ENCODE results near the gene ADGRG1.

The ADGRG1 gene

DNA sequence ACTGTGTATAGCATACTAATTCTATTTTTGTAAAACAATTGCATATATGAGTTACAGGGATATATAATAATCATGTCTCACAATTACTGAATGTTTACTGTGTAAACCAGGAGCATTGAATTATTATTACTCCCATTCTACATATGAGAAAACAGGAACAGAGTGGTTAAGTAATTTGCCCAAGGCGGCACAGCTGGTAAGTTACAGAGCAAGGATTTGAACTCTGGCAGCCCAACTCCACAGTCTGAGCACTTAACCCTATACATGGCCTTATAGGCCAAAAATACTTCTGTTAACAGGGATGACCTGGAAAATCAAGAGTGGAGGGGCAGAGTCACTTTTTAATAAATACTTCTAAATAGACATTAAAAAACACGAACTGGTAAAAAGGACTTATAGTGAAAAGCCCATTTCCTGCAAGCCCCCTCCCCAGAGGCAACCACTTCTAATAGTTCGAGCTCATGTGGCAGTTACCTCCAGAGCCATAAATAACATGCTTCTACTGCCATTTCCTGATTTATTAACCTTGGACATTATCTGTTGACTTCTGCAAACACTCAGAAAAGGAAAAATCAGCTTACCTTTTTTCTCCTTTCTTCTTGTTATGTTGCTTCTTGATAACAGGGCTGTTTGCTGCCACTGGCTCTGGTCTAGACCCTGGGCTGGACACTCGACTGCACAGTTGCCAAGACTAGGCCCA is 22.1 kb upstream of the ADGRG1 start:
- DNase-seq = peak; percentile 79

DNA sequence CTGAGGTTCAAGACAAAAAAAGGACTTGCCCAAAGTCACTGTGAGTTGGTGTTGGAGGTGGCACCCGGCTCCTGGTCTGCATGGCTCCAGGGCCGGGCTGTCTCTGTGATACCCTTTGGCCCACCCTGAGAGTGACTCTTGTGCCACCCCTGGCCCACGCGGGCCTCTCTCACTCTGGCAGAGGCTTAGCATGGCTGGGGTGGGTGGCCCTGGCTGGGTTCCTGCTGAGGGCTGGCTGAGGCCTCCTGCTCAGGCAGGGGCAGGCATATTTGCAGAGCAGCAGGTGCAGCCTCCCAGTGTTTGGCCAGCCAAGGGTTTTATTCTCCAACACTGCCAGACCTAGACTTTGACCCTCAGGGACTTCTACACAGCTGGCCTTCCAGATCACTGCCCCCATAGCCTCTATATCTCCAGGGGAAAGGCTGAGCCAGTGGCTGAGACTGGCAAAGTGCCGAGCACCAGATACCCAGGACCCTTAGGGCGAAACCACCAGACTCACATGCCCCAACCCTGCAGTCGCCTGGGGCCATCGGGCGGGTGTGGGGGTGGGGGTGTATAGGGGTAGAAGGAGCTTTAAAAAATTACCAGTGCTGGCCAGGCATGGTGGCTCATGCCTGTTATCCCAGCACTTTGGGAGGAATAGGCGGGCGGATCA is 21.5 kb upstream of the ADGRG1 start:
- peak; percentile 97 for DNase-seq

DNA sequence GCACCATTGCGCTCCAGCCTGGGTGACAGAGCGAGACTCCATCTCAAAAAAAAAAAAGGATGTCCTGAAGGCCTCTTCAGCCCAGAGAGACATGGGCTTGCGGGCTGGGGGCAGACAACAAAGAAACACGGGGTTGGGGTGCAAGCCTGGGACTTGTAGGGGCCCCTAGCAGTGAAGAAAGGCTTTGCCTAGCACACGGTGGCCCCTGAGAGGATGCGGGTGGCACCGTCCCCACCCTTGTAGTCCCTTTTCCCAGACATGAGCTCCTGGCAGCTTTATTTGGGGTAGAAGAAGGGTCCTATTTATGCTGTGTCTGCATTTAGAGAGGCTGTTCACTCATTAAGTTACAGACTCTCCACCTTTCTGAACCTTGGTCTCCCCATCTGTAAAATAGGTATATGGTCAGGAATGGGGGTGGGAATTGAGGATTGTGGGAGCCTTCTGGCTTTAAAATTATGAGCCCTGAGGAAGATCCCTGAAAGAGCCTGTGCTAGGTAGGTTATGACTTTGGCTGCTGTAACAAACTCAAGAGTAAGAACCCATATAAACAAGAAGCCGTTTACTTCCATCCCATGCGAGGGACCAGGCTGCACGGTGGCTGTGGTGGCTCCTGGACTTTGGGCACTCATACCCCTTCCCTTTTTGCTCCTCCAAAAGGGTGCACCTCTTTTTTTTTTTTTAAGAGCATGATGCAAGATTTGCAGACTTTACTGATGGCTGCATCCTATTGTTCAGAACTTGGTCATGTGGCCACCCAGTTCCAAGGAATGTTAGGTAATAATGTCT is 20.6 kb upstream of the ADGRG1 start:
- DNase-seq = peak; percentile 47

DNA sequence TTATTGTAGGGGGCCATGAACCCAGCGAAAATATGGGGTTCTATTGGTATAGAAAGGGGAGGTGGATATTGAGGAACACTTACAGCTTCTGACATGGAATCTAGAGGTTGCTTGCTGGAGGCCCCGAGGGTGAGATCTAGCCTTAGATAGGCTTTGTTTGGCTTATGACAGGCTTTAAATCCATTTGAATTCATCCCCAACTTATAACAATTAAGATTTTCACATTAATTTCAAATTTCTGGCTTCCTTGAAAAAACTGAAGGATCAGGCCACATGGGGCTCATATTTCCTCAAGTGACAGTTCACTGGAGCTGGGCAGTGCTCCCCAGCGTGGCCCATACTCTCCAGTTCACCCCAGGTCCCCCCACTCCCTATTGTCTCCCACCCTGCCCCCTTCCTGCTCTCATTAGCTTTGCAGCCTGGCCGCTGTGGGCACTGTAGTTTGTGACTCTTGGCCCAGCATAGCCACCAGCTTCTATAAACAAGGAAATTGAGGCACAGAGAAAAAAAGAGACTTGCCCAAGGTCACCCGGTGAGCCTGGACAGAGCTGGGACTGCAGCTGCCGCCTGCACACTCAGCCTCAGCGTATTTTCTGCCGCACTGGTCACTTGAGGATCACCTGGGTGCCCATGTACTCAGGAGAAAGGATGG is 19.8 kb upstream of the ADGRG1 start:
- no peak for DNase-seq

DNA sequence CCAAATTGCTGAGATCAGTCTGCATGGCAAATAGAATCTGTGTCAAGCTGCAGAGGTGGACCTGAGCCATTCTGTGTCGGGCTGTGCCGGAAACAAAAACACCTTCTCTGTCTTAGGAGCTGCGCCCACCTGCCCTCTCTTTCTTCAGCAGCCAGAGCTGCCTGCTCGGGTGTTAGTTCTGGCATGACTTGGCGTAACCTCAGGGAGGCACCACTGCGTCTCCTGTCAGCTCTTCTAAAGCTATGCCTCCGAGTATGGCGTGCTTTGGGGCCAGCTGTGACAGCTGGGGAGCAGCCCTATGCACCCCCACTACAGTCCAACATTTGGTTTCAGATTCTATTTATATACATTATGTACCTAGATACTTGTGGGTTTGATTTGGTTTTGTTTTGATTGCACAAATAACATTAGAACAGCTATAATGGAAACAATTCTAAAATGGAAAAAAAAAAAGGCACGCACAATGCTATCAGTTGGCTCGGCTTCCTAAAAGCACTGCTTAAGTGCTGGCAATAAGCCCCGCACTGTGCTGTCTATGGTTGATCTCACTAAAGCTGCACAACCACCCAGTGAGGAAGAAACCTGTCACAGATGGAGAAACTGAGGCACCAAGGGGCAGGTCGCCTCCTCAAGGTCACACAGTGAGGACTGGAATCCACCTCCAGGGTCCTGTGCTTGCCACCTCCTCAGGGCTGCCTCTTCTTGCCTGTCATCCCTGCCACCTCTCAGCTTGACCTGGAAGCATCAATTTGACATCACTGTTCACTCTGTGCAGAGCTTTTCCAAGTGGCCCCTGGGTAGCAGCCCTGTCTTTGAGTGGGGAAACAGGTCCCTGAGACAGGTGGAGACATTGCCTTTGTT is 18.7 kb upstream of the ADGRG1 start:
- DNase-seq = peak; percentile 49

DNA sequence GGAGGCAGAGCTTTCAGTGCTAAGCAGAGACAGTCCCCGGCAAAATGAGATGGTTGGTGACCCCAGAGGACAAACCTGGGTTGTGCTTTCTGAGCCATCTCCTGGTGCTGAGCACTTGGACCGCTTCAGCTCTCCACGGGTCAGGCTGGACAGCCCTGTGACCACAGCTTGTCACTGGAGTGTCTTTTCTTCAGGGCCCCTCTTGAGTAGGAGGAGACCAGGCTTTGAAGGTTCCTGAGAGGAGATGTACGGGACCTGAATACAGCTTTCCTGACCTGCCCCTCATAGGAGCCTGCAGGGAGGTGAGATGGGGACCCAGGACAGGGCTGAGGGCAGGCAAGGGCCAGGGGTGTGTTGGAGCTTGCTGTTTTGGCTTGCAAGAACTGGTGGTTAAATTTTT is 17.8 kb upstream of the ADGRG1 start:
- DNase-seq = peak; percentile 49

DNA sequence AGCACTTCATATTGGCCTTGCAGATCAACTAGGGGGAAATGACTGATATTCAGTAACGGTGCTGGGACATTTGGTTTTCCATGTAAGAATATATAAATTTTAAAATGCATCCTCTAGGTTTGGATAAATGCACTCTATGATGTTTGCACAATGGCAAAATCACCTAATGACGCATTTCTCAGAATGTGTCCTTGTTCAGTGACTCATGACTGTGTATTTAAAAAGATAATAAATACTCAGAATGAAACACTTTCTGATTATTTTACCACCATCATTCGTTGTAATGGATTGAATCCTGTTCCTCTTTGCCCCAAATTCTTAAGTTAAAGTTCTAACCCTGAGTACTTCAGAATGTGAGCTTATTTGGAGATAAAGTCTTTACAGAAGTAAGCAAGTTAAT is 17.2 kb upstream of the ADGRG1 start:
- peak; percentile 84 for DNase-seq

DNA sequence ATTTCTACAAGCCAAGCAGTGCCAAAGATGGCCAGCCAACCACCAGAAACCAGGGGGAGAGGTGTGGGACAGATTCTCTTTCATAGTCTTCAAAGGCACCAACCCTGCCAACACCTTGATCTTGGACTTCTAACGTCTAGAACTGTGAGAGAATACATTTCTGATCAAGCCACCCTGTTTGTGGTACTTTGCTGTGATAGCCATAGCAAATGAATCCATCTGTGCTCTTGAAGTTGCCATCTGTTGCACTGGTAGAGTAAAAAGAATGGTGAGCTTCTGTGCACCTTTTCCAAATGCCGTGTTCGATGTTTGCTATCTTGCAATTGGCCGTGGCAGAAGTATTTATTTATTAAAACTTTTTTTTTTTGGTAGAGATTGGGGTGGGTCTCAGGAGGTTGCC is 16.7 kb upstream of the ADGRG1 start:
- DNase-seq = no peak

DNA sequence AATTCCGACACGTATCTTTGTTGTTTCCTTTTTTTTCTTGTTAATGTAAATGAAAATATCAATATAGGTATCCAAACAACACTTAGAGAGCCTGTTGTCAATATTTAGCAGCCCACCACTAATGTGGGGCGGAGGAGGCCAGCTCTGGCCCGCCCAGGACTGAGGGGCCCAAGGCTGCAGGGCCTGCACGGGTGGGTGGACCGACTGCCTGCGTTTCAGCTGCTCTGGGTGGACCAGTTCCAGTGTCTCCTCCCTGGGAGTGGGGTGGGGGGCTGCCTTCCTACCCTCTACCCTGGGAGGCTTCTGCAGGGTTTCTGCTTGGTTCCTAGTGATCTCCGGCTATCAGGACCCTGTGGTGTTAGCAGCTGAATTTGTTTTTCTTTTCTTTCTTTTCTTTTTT is 15.9 kb upstream of the ADGRG1 start:
- DNase-seq = no peak

DNA sequence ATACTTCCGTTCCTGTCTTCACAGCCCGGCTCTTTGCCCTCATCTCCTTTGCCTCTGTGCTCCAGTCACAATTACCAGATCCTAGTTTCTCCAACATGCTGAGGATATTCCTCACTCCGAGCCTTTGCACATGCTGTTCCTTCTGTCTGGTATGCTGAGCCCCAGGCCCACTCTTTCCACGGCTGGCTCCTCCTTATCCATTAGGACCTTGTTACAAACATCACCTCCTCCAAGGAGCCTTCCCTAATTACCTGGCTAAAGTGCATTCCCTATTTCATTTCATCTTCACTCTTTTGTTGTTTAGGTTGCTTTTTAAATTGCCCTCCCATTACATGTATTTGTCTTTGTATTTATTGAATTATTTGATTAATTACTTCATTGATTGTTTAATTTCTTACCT is 14.9 kb upstream of the ADGRG1 start:
- no peak for DNase-seq

DNA sequence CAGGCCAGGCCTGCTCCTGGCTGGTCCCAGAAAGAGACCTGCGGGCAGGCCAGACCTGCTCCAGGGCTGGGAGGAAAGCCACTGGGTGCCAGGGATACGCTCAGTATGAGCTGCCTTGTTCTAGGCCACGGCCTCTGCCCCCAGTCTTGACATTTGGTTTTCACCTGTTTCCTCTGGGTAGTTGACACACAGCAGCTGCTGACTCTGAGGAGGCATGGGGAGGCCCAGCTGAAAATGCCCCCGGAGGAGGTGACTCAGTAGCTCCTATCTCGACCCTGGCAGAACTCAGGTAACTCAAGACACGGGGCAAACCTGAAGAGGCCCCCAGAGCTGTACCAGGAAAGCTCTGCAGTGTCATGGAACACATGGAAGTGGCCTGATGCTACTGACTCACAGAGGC is 13.9 kb upstream of the ADGRG1 start:
- peak; percentile 39 for DNase-seq

DNA sequence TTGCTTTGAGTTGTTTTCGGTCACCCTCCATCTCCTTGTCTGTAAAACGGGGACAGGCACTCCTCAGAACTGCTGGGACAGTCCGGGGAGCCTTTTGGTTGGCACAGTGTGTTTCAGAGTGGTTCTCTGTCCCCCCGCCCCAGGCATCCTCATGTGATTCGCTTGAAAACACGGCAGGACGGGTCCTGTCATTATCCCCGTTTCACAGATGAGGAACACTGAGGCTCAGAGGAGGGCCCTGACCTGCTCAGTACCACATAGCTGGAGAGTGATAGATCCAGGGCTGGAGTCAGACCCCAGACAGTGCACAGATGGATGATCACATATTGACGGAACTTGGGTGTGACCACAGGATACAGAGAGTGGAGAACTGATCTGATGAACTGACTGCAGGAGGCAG is 13.5 kb upstream of the ADGRG1 start:
- no peak for DNase-seq

DNA sequence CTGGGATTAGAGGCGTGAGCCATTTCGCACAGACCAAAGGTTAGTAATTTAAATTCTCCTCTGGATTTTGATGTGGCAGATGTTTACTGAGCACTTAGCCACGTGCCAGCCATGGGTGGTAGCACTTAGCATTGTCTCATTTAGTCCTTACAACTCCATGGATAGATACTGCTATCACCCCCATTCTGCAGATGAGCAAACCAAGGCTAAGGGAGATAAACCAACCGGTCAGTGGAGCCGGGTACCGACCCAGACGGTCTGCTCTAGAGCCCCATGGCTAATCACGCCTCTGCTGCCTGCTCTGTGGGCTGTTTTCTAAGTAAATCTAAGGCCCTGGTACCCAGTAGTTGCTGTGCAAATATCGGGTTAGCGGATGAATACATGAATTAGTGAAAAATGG is 12.6 kb upstream of the ADGRG1 start:
- DNase-seq = no peak

DNA sequence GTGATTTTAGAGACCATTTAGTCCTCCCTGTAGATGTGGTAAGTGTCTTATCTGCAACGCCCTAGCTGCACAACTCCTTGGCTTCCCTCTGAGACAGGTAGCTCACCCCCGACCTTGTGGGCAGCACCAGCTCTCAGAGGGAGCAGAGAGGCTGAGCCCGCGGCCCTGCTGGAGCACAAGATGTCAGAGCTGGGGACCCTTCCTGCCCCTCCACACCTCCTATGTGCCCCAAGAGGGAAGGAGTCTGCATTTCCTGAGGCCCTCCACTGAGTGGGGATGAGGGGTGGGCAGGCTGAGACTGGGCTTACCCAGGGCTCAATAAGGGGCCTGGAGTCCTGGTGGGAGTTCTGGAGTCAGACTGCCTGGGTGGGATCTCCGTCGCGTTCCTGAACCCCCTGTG is 12.2 kb upstream of the ADGRG1 start:
- no peak for DNase-seq

DNA sequence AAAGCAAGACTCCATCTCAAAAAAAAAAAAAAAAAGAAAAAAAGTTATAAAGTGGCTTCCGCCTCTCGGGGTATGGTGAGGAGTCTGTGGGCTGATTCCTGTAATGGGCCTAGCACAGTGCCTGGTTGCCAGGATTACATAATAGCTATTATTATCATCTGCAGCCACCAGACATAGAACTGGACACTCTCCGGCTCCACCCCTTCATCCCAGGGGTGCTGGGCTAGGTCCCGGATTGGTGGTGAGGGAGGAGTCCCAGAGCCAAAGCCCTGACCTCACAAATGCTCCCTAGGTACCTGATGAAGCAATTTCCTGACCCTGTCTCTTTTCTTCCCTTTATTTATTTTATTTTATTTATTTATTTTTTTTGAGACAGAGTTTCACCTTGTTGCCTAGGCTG is 11.6 kb upstream of the ADGRG1 start:
- DNase-seq = peak; percentile 23

DNA sequence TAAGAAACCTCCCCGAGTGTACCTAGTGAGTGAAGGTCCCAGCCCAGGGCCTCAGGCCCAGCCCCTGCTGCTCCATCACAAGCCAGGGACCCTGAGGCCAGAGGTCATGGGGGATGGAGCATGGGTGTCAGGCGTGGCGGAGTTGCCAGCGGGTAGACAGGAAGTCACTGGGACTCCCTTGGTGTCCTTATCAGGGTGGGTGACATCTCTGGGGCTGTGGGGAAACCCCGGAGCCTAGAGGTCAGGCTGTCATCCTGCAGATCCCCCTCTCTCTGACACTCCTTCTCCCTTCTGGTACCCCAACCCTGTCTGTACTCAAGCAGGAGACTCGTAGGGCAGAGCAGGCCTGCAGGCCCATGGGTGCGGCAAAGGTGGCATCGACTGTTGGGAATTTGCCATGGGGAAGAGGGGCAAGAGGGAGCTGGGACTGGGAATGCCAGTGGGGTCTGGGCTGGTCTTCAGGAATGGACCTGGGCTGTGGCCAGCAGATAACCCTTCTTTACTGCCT is 10.8 kb upstream of the ADGRG1 start:
- no peak for DNase-seq

DNA sequence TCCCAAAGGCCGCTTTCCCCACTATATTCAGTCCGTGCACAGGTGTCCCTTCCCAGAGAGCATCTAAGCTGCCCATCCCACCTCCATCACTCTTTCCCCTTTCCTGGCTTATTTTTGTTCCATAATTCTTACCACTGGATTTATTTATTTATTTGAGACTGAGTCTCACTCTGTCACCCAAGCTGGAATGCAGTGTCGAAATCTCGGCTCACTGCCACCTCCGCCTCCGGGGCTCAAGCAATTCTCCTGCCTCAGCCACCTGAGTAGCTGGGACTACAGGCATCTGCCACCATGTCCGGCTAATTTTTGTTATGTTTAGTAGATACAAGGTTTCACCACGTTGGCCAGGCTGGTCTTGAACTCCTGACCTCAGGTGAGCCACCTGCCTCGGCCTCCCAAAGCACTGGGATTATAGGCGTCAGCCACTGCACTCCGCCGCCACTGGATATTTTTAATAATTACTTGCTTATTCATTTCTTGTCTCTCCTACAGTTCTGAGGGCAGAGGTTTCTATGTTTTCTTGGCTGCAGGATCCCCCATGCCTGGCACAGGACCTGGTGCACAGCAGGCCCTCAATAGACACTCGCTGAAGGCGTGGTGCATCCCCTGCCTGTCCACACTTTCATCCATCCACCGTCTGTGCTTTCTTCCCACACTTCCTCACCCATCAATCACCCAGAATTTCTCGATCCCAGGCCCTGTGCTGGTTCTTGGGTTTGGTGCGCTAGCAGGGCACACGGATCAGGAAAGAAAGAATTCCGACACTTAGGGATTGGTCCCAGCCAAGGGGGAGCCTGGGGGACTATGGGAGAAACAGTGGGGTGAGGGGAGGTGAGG is 9.9 kb upstream of the ADGRG1 start:
- no peak for DNase-seq

DNA sequence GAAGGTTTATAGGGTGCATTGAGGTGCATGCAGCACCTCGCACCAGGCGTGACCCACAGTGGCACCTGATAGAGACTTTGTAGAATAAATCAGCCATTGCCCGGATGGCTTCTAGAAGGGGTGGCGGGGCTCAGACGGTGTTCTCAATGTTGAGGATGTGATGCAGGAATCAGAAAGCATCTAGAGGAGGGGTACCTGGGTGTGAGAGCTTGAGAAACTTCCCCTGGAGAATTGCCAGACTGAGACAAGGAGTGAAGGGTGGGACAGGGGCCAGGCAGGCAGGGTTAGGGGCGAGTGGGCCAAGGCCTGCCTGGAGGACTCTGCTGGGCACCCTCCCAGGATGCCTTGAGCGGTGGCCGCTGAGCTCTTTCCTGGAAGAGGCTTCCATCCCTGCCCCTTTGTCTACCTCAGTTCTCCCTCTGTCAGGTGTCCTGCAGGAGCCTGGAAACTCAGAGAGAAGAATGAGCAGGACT is 9.3 kb upstream of the ADGRG1 start:
- DNase-seq = no peak

DNA sequence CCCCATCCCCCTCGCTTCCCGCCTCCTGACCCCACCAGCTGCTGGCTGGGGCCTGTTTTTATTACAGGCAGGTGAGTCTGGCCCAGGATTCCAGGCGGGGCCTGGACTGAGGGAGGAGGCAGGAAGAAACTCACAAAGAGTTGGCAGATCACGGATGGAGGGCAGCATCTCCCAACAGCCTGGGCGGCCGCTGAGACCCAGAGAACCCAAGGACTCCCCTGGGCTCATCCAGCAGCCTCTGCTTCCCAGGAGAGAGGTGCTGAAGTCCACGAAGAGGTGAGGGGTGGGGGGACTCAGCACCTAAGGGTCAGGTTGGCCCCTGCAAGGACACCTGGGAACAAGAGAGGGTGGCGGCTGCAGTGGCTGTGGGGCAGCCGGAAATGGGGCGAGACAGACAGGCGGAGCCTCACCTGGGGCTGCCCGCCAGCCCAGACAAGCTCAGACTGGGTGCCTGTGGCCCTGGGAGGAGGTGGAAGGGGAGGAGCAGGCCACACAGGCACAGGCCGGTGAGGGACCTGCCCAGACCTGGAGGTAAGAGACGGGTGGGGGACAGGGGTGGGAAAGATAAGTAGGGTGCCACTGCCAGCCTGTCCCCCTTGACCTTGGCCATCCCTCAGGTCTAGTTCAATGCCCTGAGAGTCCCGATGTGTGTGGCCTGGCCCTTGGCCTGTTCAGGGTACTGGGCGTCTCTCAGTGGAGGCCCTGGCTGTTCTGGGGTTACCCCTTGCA is 8.7 kb upstream of the ADGRG1 start:
- DNase-seq = peak; percentile 98

All from DMS53 (cell line).